AG09309 (cell line): ENCODE measurements around the gene S100P.
"Not testable (repeated sequence)": the region's sequence is repeated elsewhere in the genome, so short reads cannot be mapped to it uniquely, and the experiment has no call there.

Experiments used
- DNase-seq: peaks from one replicate; pipeline ENCODE4 v3.0.0-alpha.2; 2010; ENCODE audit warnings: low read depth
- H3K4me3 ChIP-seq: 2 replicates; pipeline ENCODE4 v1.5.1; 2011; ENCODE audit warnings: mild to moderate bottlenecking, low read depth, low read length, moderate library complexity; ENCODE audit not compliant: control insufficient read depth
- CTCF ChIP-seq: IDR thresholded peaks from 2 replicates; pipeline ENCODE4 v1.5.1; 2011; ENCODE audit warnings: mild to moderate bottlenecking, low read depth, low read length, inconsistent platforms; ENCODE audit not compliant: insufficient read depth, control insufficient read depth; ENCODE audit errors: missing control alignments

S100P gene

DNA sequence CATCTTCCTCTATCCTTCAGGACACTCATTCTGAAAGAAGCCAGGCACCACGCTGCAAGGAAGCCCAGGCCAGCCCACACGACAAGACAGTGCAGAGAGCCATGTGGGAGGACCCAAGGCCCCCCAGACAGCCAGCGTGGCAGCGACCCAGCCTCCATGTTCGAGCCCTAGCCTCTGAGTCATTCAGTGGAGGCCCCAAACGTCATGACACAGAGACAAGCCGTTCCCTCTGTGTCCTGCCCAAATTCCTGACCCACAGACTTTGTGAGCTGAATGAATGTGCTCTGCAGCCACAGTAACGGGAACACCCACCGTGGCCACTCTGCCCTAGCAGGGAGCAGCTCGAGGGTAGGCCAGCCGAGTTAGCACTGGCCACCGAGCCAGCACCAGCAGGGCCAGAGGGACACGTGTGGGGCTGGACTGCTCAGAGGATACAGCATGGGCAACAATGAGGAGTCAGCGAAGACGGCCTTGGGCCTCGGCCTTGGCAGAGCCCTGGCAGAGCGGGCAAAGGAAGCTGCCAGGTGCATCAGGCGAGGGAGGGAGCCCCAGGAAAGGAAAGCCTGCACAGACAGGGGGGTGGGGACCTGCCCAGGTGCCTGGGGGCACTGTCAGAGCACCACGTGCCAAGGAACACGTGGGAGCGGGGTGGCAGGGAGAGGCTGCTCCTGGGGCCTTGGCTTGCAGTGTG, 30.9 kb downstream of the S100P start:
- H3K4me3 ChIP-seq: no peak overlapping the region
- no peak for TF ChIP-seq CTCF
- DNase-seq: no peak

GRCh38 chr4:6725427-6725961, 31.8 kb downstream of the S100P start:
- not testable (repeated sequence) for DNase-seq, H3K4me3 ChIP-seq

GRCh38 chr4:6727081-6727942, 33.6 kb downstream of the S100P start:
- no peak overlapping the region for H3K4me3 ChIP-seq
- no peak for TF ChIP-seq CTCF
- DNase-seq: no peak

DNA sequence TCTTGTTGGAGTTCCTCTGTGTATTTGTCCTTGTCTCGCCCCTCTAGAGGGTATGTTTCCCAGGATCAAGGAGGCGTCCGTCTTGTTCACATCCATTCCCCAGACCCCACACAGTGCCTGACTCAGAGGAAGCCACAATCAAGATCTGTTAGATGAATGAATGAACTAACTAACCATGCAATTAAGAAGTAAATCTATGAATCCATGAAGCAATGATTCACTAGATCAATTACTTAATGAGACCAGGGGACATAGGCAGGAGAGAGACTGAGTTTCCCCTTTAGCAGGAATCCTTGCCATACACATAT, 34.2 kb downstream of the S100P start:
- no peak overlapping the region for H3K4me3 ChIP-seq
- no peak for DNase-seq
- no peak for TF ChIP-seq CTCF

- DNase-seq: no peak
- no peak overlapping the region for H3K4me3 ChIP-seq
- TF ChIP-seq CTCF: no peak
Observed at GRCh38 chr4:6728320-6729029, 34.8 kb downstream of the S100P start.

- no peak overlapping the region for H3K4me3 ChIP-seq
- no peak for DNase-seq
- TF ChIP-seq CTCF: no peak
Observed at GRCh38 chr4:6730603-6731317, 37.1 kb downstream of the S100P start.
